ENCODE data around the gene IGFLR1.

The IGFLR1 gene

DNA sequence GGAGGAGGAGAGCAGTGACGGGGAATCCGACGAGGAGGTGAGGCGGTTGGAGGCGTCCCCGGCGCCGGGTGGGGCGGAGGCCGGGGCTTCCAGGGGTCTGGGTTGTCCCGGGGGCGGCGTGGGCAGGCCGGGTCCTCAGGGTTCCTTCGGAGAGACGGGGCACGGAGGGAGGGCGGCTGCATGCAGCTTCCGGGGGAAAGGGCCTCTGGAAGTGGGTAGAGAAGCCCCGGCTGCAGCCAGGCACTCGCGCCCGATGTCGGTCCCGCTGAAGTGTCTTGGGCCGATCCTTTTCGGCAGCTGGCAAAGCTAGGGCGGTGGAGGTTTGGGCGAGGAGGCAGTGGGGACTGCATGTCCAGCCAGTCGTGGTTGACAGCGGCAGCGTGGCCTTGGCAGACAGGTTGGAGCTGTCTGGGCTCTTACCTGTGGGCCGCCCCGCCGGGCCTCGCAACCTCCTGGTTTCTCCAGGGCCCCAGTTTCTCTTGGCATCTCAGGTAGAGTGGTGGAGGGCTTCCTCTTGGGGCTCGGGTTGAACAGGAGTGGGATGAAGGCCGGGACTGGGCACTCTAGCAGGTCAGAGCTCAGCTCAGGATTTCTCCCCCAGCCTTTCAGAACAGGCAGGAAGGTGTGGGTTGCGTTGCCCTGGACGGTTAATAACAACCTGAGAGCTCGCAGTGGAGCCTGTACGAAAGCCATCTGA lies 23.8 kb downstream of the IGFLR1 start:
- H3K27ac ChIP-seq (ENCODE audit: low read depth, low read length, poor library complexity, severe bottlenecking) = no peak overlapping the region
- no peaks in the 10 kb centered on the region for H3K9me2 ChIP-seq (ENCODE audit: low read depth, low read length)
- H3K79me2 ChIP-seq (ENCODE audit: insufficient read depth, low read length) = peaks cover 8% of the 10 kb centered on the region
- H2AFZ ChIP-seq (ENCODE audit: low read length) = no peak overlapping the region
- peak overlapping the region; percentile 77 for H3K4me3 ChIP-seq (ENCODE audit: low read depth, low read length, poor library complexity, severe bottlenecking)
- H3K27me3 ChIP-seq (ENCODE audit: insufficient read depth, low read length) = peaks cover 3% of the 10 kb centered on the region; the same call in 1 of the 2 replicates
- peaks cover 22% of the 10 kb centered on the region for H3K4me1 ChIP-seq (ENCODE audit: insufficient read depth, low read length, severe bottlenecking)
- H4K20me1 ChIP-seq (ENCODE audit: insufficient read depth, low read length) = no peaks in the 10 kb centered on the region
- peak overlapping the region; percentile 83 for H3K9ac ChIP-seq (ENCODE audit: low read length)
- TF ChIP-seq, protein P1, sequence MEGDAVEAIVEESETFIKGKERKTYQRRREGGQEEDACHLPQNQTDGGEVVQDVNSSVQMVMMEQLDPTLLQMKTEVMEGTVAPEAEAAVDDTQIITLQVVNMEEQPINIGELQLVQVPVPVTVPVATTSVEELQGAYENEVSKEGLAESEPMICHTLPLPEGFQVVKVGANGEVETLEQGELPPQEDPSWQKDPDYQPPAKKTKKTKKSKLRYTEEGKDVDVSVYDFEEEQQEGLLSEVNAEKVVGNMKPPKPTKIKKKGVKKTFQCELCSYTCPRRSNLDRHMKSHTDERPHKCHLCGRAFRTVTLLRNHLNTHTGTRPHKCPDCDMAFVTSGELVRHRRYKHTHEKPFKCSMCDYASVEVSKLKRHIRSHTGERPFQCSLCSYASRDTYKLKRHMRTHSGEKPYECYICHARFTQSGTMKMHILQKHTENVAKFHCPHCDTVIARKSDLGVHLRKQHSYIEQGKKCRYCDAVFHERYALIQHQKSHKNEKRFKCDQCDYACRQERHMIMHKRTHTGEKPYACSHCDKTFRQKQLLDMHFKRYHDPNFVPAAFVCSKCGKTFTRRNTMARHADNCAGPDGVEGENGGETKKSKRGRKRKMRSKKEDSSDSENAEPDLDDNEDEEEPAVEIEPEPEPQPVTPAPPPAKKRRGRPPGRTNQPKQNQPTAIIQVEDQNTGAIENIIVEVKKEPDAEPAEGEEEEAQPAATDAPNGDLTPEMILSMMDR (IDR thresholded peaks at IDR 0.05; ENCODE audit: low read length) = no peak
- TF ChIP-seq EZH2 (IDR thresholded peaks at IDR 0.05; ENCODE audit: borderline replicate concordance, low read length) = no peak
- H3F3A ChIP-seq (ENCODE audit: insufficient read depth, low read length) = no peaks in the 10 kb centered on the region
- peaks cover 35% of the 10 kb centered on the region for H3K36me3 ChIP-seq (ENCODE audit: insufficient read depth, low read length)
- peak overlapping the region; percentile 84 for H3K4me2 ChIP-seq (ENCODE audit: low read length)
- H3K9me3 ChIP-seq (ENCODE audit: low read length) = no peaks in the 10 kb centered on the region

DNA sequence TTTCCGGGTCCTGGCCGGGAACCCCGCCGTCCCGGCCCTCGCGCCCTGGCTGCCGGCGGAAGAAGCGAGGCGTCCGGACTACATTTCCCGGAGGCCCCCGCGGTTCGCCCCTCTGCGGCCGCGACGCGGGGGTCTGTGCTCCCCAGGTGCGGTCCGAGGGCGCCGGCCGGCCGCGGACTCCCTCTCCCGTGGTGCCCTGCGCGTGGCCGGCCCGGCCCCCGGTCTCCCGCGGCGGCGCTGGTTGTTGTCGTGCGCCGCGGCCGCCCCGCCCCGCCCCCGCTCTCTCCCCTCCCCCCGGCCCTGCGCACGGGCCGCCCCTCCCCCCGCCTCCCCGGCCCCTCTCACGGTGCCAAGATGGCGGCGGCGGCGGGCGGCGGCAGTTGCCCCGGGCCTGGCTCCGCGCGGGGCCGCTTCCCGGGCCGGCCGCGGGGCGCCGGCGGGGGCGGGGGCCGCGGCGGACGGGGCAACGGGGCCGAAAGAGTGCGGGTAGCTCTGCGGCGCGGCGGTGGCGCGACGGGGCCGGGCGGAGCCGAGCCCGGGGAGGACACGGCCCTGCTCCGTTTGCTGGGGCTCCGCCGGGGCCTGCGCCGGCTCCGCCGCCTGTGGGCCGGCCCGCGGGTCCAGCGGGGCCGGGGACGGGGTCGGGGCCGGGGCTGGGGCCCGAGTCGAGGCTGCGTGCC lies 24.4 kb downstream of the IGFLR1 start, which contains the start of gene KMT2B:
Gene KMT2B, plus strand, starts transcription at position 339 of the 680 bp plus-strand sequence. Its CDS starts 16 bp downstream, at position 355.
- H4K20me1 ChIP-seq (ENCODE audit: insufficient read depth, low read length) = no peaks in the 10 kb centered on the region
- H3F3A ChIP-seq (ENCODE audit: insufficient read depth, low read length) = no peaks in the 10 kb centered on the region
- no peaks in the 10 kb centered on the region for H3K9me3 ChIP-seq (ENCODE audit: low read length)
- peaks cover 22% of the 10 kb centered on the region for H3K4me1 ChIP-seq (ENCODE audit: insufficient read depth, low read length, severe bottlenecking)
- H3K36me3 ChIP-seq (ENCODE audit: insufficient read depth, low read length) = peaks cover 28% of the 10 kb centered on the region
- H3K79me2 ChIP-seq (ENCODE audit: insufficient read depth, low read length) = peaks cover 8% of the 10 kb centered on the region
- H3K4me3 ChIP-seq (ENCODE audit: low read depth, low read length, poor library complexity, severe bottlenecking) = peak within 1 kb of the TSS; percentile 77
- peak within 1 kb of the TSS; percentile 83 for H3K9ac ChIP-seq (ENCODE audit: low read length)
- no peaks in the 10 kb centered on the region for H3K9me2 ChIP-seq (ENCODE audit: low read depth, low read length)
- peaks cover 3% of the 10 kb centered on the region; the same call in 1 of the 2 replicates for H3K27me3 ChIP-seq (ENCODE audit: insufficient read depth, low read length)
- TF ChIP-seq EZH2 (IDR thresholded peaks at IDR 0.05; ENCODE audit: borderline replicate concordance, low read length) = no peak
- TF ChIP-seq, protein P1 (IDR thresholded peaks at IDR 0.05; ENCODE audit: low read length) = no peak
- no peak within 1 kb of the TSS for H2AFZ ChIP-seq (ENCODE audit: low read length)
- no peak within 1 kb of the TSS for H3K27ac ChIP-seq (ENCODE audit: low read depth, low read length, poor library complexity, severe bottlenecking)
- H3K4me2 ChIP-seq (ENCODE audit: low read length) = peak within 1 kb of the TSS; percentile 84

DNA sequence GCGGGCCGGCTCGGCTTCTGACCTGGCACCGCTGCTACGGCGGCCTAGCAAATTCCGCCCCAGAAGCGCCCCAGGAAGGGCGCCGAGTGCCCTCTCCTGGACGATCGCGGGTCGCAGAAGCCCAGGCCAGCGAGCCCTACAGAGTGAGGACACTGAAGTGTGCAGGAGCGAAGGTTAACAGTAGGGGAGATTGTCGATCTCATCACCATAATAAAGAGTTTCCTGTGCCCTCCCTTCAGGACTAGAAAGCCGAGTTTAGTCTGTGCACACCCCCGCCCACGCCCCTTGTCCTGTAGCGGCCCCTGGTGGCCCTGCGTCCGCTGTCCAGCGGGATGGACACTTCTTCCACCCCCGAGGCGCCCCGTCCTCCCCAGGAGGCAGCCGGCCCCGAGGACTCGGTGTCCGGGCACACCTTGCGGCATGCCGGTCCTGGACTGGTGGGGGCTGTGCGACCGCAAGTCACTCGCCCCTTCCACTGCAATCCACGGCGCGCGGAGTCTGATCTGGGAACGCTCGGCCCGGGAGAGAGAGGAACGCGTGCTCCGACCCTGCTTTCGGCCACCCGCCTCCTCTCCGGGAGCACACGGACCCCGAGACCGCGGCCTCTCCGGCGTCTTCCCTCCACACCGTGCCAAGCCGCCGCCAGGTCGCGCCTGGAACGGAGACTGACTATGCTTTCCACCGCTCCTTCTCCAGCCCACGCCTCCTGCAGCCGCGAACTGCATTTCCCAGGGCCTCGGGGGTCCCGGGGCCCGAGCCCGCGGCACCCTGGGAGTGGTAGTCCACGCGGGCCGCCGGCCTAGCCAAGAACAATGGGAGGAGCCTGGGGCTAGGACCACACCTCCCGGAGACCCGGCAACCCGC lies 25.2 kb downstream of the IGFLR1 start:
- H3K9ac ChIP-seq (ENCODE audit: low read length) = peak overlapping the region; percentile 61
- TF ChIP-seq, protein P1 (IDR thresholded peaks at IDR 0.05; ENCODE audit: low read length) = peak; percentile 85
- TF ChIP-seq EZH2 (IDR thresholded peaks at IDR 0.05; ENCODE audit: borderline replicate concordance, low read length) = no peak
- H3K4me1 ChIP-seq (ENCODE audit: insufficient read depth, low read length, severe bottlenecking) = peaks cover 22% of the 10 kb centered on the region

More for the DNA sequence above, 25.2 kb downstream of the IGFLR1 start:
- Histone ChIP-seq H3K27ac (ENCODE audit: low read depth, low read length, poor library complexity, severe bottlenecking) (no peak overlapping the region), H3K9me2 (ENCODE audit: low read depth, low read length) (no peaks in the 10 kb centered on the region), H2AFZ (ENCODE audit: low read length) (no peak overlapping the region), H3K79me2 (ENCODE audit: insufficient read depth, low read length) (peaks cover 8% of the 10 kb centered on the region), H3K27me3 (ENCODE audit: insufficient read depth, low read length) (peaks cover 3% of the 10 kb centered on the region; the same call in 1 of the 2 replicates), H3F3A (ENCODE audit: insufficient read depth, low read length) (no peaks in the 10 kb centered on the region), H3K9me3 (ENCODE audit: low read length) (no peaks in the 10 kb centered on the region), H3K36me3 (ENCODE audit: insufficient read depth, low read length) (peaks cover 21% of the 10 kb centered on the region; the same call in 1 of the 2 replicates), H3K4me3 (ENCODE audit: low read depth, low read length, poor library complexity, severe bottlenecking) (peak overlapping the region; percentile 66), H4K20me1 (ENCODE audit: insufficient read depth, low read length) (no peaks in the 10 kb centered on the region), H3K4me2 (ENCODE audit: low read length) (peak overlapping the region; percentile 73)

Measured in OCI-LY1 (cell line).